Uterus (tissue), 2 donors: Measurements from ENCODE around the gene MYL1.

Experiments
- CTCF ChIP-seq, 4 experiments: fragments of 200-600 bp in 2 of 4; fragments of 450-650 bp in 2 of 4; sonication (generic) in 2 of 4; IDR thresholded peaks; one replicate each; pipeline ENCODE4 v1.5.1; 2016 to 2019; ENCODE audit warnings: antibody characterized with exemption in 4 of 4, mild to moderate bottlenecking in 2 of 4, moderate library complexity in 1 of 4
- POLR2A ChIP-seq, 2 donors: fragments of 450-650 bp; IDR thresholded peaks; one replicate each; pipeline ENCODE4 v1.6.1; 2016; ENCODE audit warnings: antibody characterized with exemption in 2 of 2, mild to moderate bottlenecking in 1 of 2, moderate library complexity in 1 of 2

GRCh38 chr2:210363876-210364275, 48.9 kb upstream of the MYL1 start:
- TF ChIP-seq CTCF (IDR thresholded peaks at IDR 0.05): no peak
- TF ChIP-seq POLR2A (IDR thresholded peaks at IDR 0.05): no peak
